Stimulated activated CD4-positive, alpha-beta T cell treated with anti-CD3 and anti-CD28 coated beads, Interleukin-1b, Interleukin-23, amount 100 ng/mL, for 4 hours (primary cell): ENCODE data around the gene DNAJC4.

ENCODE experiments used
- DNase-seq, 2 donors: peaks; one replicate each; pipeline ENCODE4 v3.0.0-alpha.2; 2020; ENCODE audit warnings: low read depth in 2 of 2

DNAJC4 gene

DNA sequence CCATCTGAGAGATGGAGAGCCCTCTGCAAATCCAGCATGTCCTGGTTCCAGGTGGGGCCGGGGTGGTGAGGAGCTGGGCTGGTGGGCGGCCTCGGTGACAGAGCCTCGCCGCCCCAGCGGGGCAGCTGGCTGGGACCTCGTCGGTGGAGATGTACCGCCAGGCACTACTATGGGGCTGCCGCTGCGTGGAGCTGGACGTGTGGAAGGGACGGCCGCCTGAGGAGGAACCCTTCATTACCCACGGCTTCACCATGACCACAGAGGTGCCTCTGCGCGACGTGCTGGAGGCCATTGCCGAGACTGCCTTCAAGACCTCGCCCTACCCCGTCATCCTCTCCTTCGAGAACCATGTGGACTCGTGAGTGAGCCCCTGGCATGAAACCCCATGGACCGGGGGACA is 28.0 kb downstream of the DNAJC4 start:
- no peak for DNase-seq

DNA sequence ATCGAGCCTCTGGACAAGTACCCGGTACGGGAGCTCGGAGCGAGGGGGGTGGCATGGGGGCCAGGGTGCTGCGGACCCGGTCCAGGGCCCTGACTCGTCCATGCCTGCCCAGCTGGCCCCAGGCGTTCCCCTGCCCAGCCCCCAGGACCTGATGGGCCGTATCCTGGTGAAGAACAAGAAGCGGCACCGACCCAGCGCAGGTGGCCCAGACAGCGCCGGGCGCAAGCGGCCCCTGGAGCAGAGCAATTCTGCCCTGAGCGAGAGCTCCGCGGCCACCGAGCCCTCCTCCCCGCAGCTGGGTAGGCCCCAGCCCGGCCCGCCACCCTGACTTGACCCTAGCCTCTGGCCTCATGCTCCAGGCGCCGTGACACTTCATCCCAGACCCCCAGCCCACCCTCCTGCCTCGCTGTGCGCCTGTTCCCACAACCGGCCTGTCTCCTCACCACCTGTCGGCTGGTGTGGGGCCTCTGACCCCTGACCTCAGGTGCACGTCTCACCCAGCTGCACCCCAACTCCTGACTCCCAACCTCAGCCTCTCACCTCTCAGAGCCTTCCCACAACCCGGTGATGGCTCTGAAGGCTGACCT is 28.7 kb downstream of the DNAJC4 start:
- DNase-seq: no peak

DNA sequence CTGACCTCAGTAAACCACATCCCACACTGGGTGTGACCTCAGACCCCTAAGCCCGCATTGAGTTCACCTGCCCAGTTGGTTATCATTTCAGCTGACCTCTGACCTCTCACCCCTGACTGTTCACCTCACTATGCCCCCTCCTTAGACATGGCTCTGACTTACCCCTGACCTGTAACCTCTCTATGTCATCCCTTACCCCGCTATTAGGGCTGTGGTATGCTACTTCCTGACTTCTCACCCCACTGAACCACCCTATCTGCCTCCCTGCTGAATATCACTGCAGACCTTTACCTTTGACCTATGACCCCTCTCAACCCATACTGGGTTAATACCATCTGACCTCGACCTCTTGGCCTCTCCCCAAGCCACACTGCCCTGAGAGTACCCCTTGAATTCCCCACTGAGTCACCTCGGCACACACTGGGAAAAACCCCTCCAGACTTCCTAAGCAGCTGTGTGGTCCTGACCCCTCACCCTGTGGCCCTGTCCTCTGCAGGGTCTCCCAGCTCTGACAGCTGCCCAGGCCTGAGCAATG is 29.3 kb downstream of the DNAJC4 start:
- no peak for DNase-seq

DNA sequence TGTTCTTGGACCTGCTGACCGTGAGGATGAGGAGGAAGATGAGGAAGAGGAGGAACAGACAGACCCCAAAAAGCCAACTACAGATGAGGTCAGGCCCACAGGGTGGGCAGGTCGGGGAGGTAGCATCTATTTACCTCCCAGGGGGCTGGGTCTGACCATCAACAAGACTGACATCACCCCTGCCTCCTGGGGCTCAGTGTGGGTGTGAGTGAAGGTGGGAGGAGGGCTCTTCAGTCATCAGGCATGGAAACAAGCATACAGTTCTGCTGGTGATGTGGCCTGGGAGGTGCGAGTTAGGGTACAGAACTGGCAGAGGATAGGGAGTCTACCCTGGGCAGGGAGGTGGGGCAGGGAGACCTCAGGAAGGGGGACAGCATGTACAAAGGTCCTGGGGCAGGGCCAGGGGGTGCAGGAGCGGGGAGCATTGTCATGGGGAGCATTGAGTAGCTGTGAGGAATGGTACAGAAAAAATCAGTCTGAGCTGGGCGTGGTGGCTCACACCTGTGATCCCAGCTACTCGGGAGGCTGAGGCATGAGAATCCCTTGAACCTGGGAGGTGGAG is 29.9 kb downstream of the DNAJC4 start:
- no peak for DNase-seq

DNA sequence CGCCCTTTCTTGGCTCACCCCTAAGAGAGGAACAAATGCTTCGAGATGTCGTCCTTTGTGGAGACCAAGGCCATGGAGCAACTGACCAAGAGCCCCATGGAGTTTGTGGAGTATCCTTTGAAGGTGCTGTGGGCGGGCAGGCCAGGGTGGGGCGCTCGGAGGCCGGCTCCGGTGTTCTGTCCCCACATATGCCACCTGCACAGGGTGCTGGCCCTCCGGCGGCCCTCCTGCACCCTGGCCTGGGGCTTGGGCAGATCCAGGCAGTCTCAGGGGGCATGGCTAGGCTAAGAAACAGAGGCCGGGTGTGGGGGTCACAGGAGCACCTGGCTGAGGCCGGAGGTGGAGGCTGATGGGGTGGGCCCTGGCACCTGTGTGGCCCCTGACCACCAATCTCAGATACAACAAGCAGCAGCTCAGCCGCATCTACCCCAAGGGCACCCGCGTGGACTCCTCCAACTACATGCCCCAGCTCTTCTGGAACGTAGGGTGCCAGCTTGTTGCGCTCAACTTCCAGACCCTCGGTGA is 31.3 kb downstream of the DNAJC4 start:
- DNase-seq: no peak

DNA sequence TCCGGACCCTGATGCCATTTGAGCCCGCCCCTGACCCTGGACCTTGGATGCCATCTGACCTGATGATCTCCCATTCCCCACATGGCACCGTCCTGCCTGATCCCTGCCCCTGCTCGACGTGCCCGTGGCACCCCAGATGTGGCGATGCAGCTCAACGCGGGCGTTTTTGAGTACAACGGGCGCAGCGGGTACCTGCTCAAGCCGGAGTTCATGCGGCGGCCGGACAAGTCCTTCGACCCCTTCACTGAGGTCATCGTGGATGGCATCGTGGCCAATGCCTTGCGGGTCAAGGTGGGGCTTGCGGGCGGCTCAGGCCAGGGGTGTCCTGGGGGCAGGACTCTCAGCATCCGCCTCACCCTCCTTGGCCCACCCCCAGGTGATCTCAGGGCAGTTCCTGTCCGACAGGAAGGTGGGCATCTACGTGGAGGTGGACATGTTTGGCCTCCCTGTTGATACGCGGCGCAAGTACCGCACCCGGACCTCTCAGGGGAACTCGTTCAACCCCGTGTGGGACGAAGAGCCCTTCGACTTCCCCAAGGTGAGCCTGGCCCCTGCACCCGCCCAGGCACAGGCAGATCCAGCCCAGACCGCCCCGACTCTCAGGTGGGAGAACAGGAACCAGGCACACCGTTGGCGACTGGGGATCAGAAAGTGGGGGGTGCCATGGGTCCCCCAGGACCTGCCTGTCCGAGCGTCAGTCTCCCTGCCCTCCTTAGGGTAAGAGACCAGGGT is 32.1 kb downstream of the DNAJC4 start:
- no peak for DNase-seq

DNA sequence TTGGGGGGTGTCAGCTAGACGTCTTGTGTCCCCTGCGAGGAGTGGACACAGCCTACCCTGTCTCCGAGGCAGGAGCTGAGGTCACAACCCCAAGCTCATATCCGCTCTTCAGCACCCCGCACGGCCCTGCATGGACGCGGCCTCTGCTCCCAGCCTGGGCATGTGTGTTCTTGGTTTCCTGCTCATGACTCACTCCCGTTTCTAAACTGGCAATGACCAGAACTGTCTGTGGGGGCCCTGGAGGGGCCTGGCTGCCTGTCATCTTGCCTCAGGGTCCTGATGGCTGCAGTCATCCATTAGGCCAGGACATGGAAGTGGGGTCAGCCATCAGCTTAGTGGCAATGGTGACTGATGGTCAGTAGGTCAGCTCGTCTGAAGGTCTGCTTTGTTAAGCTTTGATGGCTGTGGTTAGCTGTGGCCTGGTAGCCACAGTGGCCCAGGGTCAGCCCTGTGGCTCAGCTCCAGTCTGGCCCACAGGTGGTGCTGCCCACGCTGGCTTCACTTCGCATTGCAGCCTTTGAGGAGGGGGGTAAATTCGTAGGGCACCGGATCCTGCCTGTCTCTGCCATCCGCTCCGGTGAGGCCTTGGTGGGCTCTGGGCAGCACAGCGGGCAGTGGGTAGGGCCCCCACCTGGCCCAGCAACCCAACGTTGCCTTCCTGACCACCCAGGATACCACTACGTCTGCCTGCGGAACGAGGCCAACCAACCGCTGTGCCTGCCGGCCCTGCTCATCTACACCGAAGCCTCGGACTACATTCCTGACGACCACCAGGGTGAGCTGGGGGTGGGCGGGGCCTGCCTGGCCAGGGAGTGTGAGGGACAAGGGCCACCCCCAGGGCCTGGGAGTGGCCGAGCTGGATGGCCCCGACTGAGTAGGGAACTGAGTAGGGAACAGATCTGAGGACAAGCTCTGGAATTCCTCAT is 32.9 kb downstream of the DNAJC4 start:
- DNase-seq: no peak

DNA sequence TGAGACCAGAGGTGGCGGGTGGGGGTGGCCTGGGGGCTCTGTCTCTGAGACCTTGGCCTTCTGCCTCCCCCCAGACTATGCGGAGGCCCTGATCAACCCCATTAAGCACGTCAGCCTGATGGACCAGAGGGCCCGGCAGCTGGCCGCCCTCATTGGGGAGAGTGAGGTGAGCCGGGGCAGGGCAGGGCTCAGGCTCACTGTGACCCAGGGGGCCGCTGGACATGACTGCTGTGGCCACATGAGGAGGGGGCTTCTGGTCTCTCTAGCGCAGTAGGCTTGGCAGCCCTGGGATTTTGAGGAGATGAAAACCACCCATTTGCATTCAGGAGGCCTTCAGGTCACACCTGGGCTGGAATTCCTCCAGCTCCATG is 33.6 kb downstream of the DNAJC4 start:
- no peak for DNase-seq

DNA sequence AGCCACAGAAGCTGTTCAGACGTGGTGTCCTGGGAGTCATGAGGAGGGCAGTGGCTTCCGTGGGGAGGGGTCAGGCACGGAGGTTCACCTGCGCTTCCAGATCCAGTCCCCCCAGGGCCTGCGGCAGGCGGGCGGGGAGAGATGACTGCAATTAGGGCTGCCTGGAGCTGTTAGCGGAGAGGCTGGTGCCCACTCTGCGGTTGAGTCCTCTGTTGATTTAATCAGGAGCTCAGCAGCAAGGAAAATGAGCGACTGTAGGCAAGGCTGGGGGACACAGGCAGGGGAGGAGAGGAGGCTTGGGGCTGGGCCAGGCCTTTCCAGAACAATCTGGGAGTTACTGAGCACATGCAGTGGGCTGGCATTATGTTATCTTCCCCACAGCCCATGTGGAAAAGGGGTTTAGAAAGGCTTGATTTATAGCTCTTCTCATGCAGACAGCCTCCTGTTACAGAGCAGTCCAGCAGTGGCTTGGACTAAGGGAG is 34.1 kb downstream of the DNAJC4 start:
- DNase-seq: no peak

DNA sequence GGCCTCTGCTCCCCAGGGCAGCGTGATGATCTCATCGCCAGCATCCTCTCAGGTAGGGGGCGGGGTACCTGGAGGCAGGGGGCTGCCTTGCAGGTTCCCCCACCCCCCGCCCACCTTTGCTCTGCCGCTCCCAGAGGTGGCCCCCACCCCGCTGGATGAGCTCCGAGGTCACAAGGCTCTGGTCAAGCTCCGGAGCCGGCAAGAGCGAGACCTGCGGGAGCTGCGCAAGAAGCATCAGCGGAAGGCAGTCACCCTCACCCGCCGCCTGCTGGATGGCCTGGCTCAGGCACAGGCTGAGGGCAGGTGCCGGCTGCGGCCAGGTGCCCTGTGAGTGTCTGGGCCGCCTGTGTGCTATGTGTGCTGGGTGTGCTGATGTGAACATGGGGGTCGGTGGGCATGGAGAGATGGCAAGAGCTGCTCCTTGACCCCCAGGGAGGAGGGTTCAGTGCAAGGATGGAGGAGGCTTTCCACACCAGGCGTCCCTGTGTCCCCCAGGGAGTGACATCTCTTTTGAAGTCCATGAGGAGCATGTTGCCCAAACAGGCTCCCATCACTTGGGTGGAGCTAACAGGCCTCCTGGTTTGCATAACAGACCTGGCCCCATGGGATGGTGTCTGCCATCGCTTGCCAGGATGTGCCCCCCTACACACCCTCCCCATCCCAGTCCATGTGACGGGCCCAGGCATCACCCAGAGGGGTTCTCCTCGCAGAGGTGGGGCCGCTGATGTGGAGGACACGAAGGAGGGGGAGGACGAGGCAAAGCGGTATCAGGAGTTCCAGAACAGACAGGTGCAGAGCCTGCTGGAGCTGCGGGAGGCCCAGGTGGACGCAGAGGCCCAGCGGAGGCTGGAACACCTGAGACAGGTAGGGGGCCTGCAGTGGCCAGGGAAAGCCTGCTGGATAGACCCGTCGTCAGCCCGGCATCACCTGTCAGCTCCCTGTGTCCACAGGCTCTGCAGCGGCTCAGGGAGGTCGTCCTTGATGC is 35.1 kb downstream of the DNAJC4 start:
- no peak for DNase-seq

DNA sequence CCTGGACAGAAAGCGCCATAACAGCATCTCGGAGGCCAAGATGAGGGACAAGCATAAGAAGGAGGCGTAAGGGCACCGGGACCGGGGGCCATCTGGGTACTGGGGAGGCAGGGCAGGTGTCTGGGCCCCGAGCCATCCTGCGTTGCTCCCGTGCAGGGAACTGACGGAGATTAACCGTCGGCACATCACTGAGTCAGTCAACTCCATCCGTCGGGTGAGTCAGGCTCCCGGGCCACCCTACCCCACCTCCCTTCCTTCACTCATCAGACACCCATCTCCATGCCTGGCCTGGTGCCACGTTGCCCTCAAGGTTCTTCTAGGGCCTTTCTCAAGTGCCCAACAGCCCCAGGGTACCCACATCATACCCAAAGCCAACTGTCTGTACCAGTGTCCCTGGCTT is 36.0 kb downstream of the DNAJC4 start:
- DNase-seq: no peak

DNA sequence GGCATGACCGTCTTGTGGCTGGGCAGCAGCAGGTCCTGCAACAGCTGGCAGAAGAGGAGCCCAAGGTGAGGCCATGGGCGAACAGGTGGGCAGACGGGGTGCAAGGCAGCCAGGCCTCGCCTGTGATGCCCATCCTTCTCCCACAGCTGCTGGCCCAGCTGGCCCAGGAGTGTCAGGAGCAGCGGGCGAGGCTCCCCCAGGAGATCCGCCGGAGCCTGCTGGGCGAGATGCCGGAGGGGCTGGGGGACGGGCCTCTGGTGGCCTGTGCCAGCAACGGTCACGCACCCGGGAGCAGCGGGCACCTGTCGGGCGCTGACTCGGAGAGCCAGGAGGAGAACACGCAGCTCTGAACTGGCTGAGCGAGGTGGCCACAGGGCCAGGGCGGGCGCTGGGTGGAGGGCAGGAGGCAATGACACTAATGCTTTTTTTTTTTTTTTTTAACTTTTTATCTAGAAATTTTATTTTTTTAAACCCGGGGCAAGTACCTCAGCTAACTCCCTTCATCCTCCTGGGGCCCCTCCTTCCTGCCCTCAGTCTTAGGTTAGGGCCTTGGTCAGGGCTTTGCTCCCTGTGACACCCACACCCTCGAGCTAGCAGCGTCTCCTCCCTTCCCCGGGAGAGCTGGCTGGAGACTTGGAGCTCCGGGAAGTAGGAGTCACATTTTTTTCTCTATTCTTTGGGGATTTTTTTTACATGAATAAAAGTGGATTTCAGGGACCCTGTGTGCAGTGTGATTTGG is 37.0 kb downstream of the DNAJC4 start:
- no peak for DNase-seq

DNA sequence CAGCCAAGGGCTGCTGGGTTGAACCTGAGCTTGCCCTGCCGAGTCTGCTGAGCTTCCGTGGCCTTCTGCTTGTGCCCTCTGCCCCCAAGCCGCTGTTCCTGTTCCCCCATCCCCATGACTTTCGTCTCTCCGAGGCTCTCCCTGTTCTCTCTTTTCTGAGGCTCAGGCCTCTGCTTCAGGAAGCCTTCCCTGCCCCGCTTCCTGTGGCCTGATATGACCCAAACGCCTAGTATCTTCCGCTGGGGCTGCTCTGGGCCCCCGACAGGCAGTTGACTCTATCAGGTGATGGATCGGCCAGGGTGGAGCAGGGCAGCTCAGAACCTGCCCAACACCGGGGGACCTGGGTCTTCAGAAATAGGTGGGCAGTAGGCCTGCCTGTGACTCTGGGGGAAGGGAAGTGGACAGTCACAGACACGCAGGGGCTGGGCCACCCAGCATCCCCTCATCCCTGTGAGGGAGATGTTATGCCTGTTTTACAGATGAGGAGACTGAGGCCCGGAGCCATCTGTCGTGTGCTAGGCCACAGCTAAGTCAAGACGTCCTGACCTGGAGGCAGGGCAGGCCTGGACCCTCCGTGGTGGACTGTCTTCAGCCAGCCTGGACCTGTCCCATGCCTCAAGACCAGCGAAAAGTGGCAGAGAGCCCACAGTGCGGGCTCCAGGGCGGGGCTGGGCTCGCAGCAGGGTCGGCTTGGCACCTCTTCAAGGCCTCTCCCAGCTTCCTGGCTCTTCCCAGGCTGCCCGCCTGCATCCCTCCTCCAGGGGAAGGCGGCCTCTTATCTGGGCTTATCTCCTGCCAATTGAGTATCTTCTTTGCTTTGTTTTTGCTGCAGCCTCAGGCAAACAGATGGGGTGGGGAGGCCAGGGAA is 37.9 kb downstream of the DNAJC4 start:
- no peak for DNase-seq

DNA sequence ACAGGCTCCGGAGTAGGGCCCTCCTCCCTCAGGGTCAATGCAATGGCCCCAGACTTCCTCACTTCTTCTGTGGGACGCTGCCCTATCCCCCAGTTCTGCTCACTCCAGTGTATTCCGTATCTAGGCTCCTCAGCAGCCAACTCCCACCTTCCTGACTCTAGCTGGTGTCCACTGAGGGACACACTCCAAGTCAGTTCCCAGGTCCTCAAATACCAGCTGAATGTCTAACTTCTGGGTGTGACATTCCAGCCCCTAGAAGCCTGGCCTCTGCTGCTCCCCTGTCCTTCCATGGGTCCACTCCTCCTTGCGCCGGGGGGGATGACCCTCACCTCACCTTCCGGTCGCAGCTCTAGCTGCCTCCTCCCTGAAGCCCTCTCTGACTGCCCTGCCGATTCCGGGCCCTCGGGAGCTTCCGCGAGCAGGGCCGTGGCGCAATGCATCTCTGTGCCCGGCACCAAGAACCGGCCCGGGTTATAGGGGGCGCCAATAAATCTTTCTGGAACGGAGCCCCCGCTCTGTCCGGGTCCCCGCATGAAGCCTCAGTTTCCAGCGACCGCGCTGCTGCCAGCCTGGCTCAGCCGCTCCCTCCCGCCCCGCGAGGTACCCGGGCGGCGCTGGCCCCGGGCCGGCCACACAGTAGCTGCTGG is 38.7 kb downstream of the DNAJC4 start:
- peak in 1 of 2 donors; percentile 45 for DNase-seq

DNA sequence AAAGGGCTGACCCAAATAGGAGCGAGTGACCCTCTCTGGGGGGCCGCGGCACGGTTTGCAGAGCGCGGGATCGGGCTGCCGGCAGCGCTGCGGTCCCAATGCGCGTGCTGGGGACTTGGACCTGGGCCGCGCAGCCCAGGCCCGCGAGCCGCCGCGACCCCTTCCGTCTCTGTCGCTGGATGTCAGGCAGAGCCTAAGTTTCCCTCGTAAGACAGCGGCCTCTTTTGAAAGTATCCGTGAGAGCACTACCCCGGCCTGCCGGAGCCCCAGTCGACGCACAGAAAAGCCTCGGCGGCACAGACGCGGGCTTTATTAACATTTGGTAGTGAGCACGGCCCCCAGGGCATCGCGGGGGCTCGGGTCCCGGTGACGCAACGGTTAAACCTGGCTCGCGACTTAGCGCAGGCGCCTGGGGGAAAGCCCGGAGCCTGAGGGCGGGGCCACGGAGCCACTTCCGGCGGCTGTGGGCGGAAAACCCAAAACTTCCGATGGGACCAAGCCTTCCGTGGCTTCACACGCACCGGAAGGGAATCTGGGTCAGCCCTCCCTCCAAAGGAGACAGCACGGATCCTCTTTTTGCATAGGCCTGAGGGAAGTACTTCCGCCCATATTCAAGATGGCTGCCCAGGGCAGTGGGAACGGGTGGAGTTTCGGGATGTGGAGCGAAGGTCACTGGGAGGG is 39.3 kb downstream of the DNAJC4 start:
- peak; percentile 94 to 98 for DNase-seq

DNA sequence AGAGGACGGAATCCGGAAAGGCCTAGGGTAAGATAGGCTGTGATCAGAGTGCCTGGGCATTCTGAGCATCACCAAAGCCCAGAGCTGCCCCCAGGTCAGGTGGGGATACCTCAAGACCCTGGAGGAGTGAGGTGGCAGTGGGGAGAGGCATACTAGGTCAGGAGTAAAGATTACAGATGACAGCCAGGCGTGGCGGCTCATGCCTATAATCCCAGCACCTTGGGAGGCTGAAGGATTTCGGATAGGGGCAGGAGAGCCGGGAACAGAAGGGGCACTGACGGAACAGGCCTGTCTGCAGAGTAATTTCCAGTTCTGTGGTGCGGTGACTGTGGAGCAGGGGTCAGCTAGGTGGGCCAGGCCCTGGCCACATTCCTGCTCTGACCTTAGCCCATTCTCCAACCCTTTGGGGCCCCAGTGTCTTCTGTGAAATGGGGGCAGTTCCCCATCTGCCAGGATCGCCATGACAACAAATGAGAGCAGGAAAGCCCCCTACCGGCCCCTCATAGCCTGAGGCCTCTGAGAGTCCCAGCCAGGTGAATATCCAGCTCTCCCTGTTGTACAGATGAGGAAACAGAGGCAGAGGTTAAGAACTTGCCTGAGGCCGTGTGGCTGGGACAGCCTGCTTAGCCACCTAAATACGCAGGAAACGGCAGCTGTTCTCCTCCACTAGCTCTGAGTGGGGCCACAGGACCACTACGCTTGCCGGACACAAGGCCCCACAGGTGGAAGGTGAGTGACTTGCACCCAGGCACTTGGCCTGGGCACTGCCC is 44.9 kb downstream of the DNAJC4 start:
- DNase-seq: no peak

DNA sequence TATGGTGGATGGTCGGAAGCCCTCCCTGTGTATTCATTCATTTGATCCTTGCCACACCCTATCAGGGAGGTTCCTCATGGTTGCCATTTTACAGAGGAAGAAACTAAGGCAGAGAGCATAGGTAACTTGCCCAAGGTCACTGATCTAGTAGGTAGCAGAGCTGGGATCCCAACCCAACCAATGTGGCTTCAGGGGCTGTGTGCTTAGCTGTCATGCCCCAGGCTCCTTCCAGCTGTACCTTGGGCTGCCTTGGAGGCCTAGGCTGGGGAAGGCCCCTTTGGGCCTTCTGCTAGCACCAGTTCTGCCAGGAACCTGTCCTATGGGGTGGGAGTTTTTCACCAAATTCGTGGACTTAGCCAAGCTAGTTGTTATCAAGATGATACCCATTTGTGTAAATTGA is 45.5 kb downstream of the DNAJC4 start:
- no peak for DNase-seq
